Heart right ventricle (tissue), 16 donors: ENCODE data around the gene UNC80. TPM values are rescaled to one million over a fixed set of nuclear protein-coding genes. Genes with fewer than 3 reads are reported as not detected.

Experiments
- ATAC-seq, 8 donors: fragments of 200-7000 bp; cut with Tn5 transposase; one replicate each; pipeline ENCODE4 v1.9.1; 2020; ENCODE audit warnings: mild to moderate bottlenecking in 8 of 8, moderate library complexity in 8 of 8, moderate number of reproducible peaks in 1 of 8
- DNase-seq, 2 donors: peaks; one replicate each; pipeline ENCODE4 v3.0.0-alpha.2; 2020
- H3K27ac ChIP-seq, 10 donors: fragments of 200-600 bp; sonication (generic) in 2 of 10; one replicate each; pipeline versions ENCODE4 v1.5.0 to v1.8.0; 2020 to 2022; ENCODE audit warnings: mild to moderate bottlenecking in 3 of 10
- H3K27me3 ChIP-seq, 7 donors: fragments of 200-600 bp; one replicate each; pipeline ENCODE4 v1.8.0; 2021 to 2022; ENCODE audit warnings: mild to moderate bottlenecking in 2 of 7
- H3K36me3 ChIP-seq, 9 donors: fragments of 200-600 bp; sonication (generic) in 1 of 9; one replicate each; pipeline versions ENCODE4 v1.5.0 to v1.8.0; 2020 to 2022; ENCODE audit warnings: mild to moderate bottlenecking in 2 of 9
- H3K4me1 ChIP-seq, 9 donors: fragments of 200-600 bp; sonication (generic) in 1 of 9; one replicate each; pipeline versions ENCODE4 v1.5.0 to v1.8.0; 2020 to 2022; ENCODE audit warnings: mild to moderate bottlenecking in 4 of 9
- H3K4me3 ChIP-seq, 10 donors: fragments of 200-600 bp; sonication (generic) in 2 of 10; one replicate each; pipeline versions ENCODE4 v1.5.0 to v1.8.0; 2020 to 2022; ENCODE audit warnings: mild to moderate bottlenecking in 7 of 10, moderate library complexity in 2 of 10
- H3K9me3 ChIP-seq, 11 donors: fragments of 200-600 bp in 10 of 11; sonication (generic) in 2 of 11; one replicate each; pipeline versions ENCODE4 v1.5.0 to v1.8.0; 2013 to 2022; ENCODE audit warnings: mild to moderate bottlenecking in 2 of 11, control low read depth in 1 of 11, moderate library complexity in 1 of 11
- CTCF ChIP-seq, 9 donors: fragments of 200-600 bp; sonication (generic) in 2 of 9; IDR thresholded peaks; one replicate each; pipeline versions ENCODE4 v1.5.0 to v1.8.0; 2021 to 2022; ENCODE audit warnings: antibody characterized with exemption in 9 of 9, mild to moderate bottlenecking in 5 of 9, moderate library complexity in 1 of 9
- WGBS, 2 donors: extraction: QIAGEN DNeasy Blood & Tissue Kit; methylation state at CpG; one replicate each; pipeline ENCODE4 v1.1.7; 2013; ENCODE audit warnings: inconsistent platforms in 1 of 2; 5-methylcytosine and 5-hydroxymethylcytosine counted together
- intact Hi-C, 10 donors: fragments of 100-400 bp; cut with DNase I; formaldehyde crosslinking; loops; one replicate each; pipeline versions ENCODE4 v1.11.1 to v1.14.2; 2022
- polyA plus RNA-seq, 2 donors: library from polyadenylated mRNA; stranded (reverse); fragments of 200-250 nt; gene quantifications; one replicate each; pipeline ENCODE4 v1.2.3, GENCODE V29; 2013
- total RNA-seq, 10 donors: library from RNA; stranded (reverse); fragmentation: NEBNext Ultra II Directional in 3 of 10; extraction: Animal tissue kit (Norgen Biotek cat#: 25700) in 3 of 10; gene quantifications; one replicate each; pipeline versions ENCODE4 v1.2.1 to v1.2.4, GENCODE V29; 2021 to 2023
- donor health status: Arrhythmogenic right ventricular cardiomyopathy.
- donor health status: ischemic (EF 13 %, LVEDD 7.1; RV severe dilation, severe dysfunction).
- donor health status: healthy with polysubstance abuse.
- donor health status: DM: no; HTN: yes; CAD: no.
- donor health status: DM: no; HTN: no; CAD: no.
- donor health status: ischemic (EF 25% LVEDD 6.9; RV normal size, moderate dysfunction).
- donor health status: ischemic (EF 25% LVEDD 5.7; RV mildly dilated, moderate dysfunction).
- donor health status: healthy.
- donor health status: DM: yes; HTN: yes; CAD: no.
- donor health status: Ischemic cardiomyopathy.
- donor health status: ischemic (EF 35%, LVEDD 5.7; RV mildly dilated, moderate dysfunction).
- donor health status: nonischemic (EF 11% LVEDD 7.7; RV severe dilation, severe dysfunction).
- donor health status: DM: yes; HTN: yes; CAD: no.
- donor health status: PGD.
- donor health status: ischemic (EF 29% LVEDD 5.4; RV normal size, mild dysfunction).
- donor health status: nonischemic (EF 23%, LVEDD 6.1; RV moderate dilation, normal function).

Gene UNC80
- total and polyA plus RNA-seq, 12 donors, result under 0.01 to 1.3 (median 0.32) TPM; not detected in 4

- no peak overlapping the region for H3K27ac ChIP-seq
- H3K27me3 ChIP-seq, result peaks cover 0 to 9% (median 0%) of the 10 kb centered on the region in 7 donors
- H3K36me3 ChIP-seq, result no peaks in the 10 kb centered on the region
- no peak for ATAC-seq
- no peak overlapping the region for H3K4me3 ChIP-seq
- no peaks in the 10 kb centered on the region for H3K4me1 ChIP-seq
- 84 to 89% methylated on average over 2 of the region's 2 CpGs for WGBS, 2 donors
- intact Hi-C loops, result loop anchor here in 3 of 10 donors (10.0 kb wide), 2 partner anchors 401 to 631 kb away; no protein-coding TSS in a partner anchor
- DNase-seq, result no peak
- TF ChIP-seq CTCF (IDR thresholded peaks at IDR 0.05), result no peak
- H3K9me3 ChIP-seq, result no peaks in the 10 kb centered on the region
Measured at GRCh38 chr2:209965723-209966122, 194.1 kb downstream of the UNC80 start.

- no peak for TF ChIP-seq CTCF (IDR thresholded peaks at IDR 0.05)
- Histone ChIP-seq H3K36me3 (no peaks in the 10 kb centered on the region), H3K9me3 (no peaks in the 10 kb centered on the region), H3K4me3 (no peak overlapping the region), H3K4me1 (no peaks in the 10 kb centered on the region), H3K27me3 (peaks cover 0 to 15% (median 3%) of the 10 kb centered on the region in 7 donors), H3K27ac (no peak overlapping the region)
- no peak for ATAC-seq
- no peak for DNase-seq
- WGBS, 2 donors, result 88 to 89% methylated on average over 4 of the region's 4 CpGs
- intact Hi-C loops, result loop anchor here in 4 of 10 donors (10.0 kb wide), 3 partner anchors 405 to 635 kb away; no protein-coding TSS in a partner anchor
Measured at GRCh38 chr2:209969692-209970091, 198.1 kb downstream of the UNC80 start.

GRCh38 chr2:209970271-209970670 is 198.6 kb downstream of the UNC80 start:
- no peak for TF ChIP-seq CTCF (IDR thresholded peaks at IDR 0.05)
- Histone ChIP-seq H3K4me3 (no peak overlapping the region), H3K36me3 (no peaks in the 10 kb centered on the region), H3K27ac (no peak overlapping the region), H3K9me3 (no peaks in the 10 kb centered on the region), H3K27me3 (peaks cover 0 to 15% (median 3%) of the 10 kb centered on the region in 7 donors), H3K4me1 (no peaks in the 10 kb centered on the region)
- no peak for DNase-seq
- WGBS, 2 donors, result 90 to 91% methylated on average over 2 of the region's 2 CpGs
- intact Hi-C loops, result loop anchor here in 1 of 10 donors (10.0 kb wide), 1 partner anchor 425 kb away; no protein-coding TSS in a partner anchor
- ATAC-seq, result no peak

GRCh38 chr2:209970711-209971110 is 199.1 kb downstream of the UNC80 start:
- Histone ChIP-seq H3K27ac (no peak overlapping the region), H3K27me3 (peaks cover 0 to 15% (median 3%) of the 10 kb centered on the region in 7 donors), H3K4me1 (no peaks in the 10 kb centered on the region), H3K9me3 (no peaks in the 10 kb centered on the region), H3K4me3 (no peak overlapping the region), H3K36me3 (no peaks in the 10 kb centered on the region)
- no peak for DNase-seq
- WGBS, 2 donors, result 76 to 77% methylated on average over 4 of the region's 4 CpGs
- intact Hi-C loops, result loop anchor here in 1 of 10 donors (10.0 kb wide), 1 partner anchor 424 kb away; no protein-coding TSS in a partner anchor
- no peak for TF ChIP-seq CTCF (IDR thresholded peaks at IDR 0.05)
- ATAC-seq, result no peak
